Activated T-helper 1 cell treated with Interleukin-2 at 50 U/mL for 16 hours (primary cell): Measurements from ENCODE around the gene ATP11A.

Source experiments
- DNase-seq: peaks from one replicate; pipeline ENCODE4 v3.0.0-alpha.2; 2020; ENCODE audit warnings: low read depth

The ATP11A gene

DNA sequence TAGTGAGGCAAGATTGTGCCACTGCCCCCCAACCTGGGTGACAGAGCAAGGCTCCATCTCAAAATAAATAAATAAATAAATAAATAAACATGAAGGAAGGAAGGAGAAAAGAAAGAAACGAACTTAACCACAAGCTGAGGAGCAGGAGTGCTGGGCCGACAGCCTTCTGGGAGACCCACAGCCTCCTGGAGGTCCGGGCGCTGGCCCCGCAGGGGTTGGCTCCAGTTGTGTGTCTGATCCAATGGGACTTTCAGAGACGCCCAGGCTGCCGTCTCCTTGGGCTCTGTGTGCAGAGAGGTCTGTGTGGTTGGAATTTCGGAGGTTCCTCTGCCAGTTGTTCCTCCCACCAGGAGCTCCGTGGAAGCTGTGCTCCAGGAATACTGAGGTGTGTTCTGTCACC lies 243.1 kb downstream of the ATP11A start:
- no peak for DNase-seq

- no peak for DNase-seq
Measured at GRCh38 chr13:112933649-112934048, 243.8 kb downstream of the ATP11A start.

- DNase-seq, result no peak
Measured at GRCh38 chr13:112934078-112934477, 244.2 kb downstream of the ATP11A start.
